HG03108 (cell line): ENCODE data around the gene CBX2.
A peak's percentile ranks its signal among the peaks of the same experiment; 100 is the strongest.
"Not testable (repeated sequence)": the region's sequence is repeated elsewhere in the genome, so short reads cannot be mapped to it uniquely, and the experiment has no call there.

Source experiments
- ATAC-seq: cut with Tn5 transposase; IDR thresholded peaks from one replicate; pipeline ENCODE4 v1.9.1; 2021; ENCODE audit warnings: moderate library complexity; ENCODE audit not compliant: unreplicated experiment

The CBX2 gene

DNA sequence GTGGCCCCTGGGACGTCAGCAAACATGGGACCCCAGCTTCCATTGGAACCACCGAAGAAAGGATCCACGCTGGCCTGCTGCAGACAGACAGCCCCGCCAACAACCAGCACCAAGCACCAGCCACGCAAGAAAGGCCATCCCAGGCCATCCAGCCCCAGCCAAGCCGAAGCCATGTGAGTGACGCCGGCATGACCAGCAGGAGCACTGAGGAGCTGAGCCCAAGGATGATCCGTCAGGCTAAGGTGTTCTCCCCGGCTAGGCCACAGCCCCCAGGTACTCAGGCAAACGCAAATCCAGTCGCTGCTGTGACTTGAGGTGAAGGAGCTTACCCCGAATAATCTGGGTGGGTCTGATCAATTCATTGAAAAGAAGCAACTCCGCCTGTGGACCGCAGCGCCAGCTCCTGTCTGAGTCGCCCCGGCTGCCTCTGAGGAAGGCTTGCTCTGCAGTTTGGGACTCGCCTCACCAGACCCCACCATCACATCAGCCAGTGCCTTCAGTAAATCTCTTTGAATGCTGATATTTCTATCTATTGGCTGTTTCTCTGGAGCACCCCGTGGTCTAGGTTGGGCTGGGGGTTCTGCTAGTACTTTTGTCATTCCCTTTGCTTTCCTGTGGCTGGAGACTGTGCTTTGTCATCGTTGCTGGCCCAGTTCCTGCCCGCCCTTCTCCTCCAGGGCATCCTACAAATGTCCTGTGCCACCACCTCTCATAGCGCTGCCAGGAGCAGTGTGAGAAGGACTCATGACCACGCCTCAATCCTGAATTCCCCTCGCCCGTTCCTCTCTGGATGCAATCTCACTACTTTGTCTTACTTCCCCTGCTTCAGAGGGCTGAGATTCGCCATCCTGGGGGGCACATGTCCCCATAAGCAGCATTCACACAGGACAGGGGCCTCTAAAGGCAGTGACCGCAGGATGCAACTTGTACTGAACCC lies 8.1 kb upstream of the CBX2 start:
- no peak for ATAC-seq

DNA sequence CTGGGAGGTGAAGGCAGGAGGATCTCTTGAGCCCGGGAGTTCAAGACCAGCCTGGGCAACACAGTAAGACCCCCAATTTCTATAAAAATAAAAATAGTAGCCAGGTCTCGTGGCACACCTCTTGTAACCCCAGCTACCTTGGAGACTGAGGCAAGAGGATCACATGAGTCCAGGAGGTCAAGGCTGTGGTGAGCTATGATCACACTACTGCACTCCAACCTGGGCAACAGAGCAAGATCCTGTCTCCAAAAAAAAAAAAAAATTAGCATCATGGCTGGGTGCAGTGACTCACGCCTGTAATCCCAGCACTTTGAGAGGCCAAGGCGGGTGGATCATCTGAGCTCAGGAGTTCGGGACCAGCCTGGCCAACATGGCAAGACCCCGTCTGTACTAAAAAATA lies 6.7 kb upstream of the CBX2 start:
- ATAC-seq = no peak

DNA sequence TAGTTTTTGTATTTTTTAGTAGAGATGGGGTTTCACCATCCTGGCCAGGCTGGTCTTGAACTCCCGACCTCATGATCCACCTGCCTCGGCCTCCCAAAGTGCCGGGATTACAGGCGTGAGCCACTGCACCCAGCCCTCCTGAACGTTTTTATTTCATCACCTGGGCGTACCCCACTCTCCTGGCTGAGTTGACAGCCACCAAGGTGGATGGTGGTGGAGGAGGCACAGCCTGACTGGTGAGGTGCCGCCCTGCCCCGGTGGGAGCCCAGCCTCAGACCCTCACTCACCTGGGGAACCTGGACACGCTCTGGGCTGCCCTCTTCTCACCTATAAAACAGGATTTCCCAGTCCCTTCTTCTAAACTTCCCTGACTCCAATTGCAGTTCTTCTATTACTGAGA lies 5.2 kb upstream of the CBX2 start:
- ATAC-seq = not testable (repeated sequence)

DNA sequence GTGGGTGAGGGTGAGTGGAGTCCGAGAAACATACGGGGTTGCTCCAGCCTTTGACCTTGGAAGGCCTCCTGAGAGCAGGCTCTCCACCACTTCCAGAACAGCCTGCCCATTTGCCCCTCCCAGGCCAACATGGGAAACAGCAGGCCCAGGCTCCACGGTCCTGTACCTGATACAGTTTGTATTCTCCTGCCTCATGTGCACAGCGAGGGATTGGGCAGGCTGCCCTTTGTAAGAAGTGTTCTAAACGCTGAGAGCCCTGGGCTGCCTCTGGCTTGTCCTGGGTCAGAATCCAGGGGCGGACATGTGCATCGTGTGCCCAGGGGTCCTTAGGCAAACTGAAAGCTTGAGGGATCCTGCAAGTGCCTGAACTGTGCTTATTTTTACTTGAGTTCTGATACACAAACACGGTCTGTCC lies 3.4 kb upstream of the CBX2 start:
- no peak for ATAC-seq

DNA sequence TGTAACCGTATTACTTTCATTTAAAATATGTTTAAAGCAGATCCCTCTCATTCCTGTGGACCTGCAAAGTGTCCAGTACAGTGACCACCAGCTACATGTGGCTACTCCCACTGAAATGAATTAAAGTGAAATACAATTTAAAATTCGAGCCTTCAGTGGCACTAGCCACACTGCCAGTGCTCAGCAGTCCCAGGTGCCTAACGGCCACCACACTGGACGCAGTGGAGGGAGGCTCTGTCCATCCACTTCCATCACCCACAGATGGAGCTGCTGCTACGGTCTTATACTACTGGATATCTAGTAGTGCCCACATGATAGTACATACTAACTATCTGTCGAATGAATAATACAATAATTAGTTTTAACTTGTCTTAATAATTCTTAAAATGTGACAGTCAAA lies 2.3 kb upstream of the CBX2 start:
- no peak for ATAC-seq

DNA sequence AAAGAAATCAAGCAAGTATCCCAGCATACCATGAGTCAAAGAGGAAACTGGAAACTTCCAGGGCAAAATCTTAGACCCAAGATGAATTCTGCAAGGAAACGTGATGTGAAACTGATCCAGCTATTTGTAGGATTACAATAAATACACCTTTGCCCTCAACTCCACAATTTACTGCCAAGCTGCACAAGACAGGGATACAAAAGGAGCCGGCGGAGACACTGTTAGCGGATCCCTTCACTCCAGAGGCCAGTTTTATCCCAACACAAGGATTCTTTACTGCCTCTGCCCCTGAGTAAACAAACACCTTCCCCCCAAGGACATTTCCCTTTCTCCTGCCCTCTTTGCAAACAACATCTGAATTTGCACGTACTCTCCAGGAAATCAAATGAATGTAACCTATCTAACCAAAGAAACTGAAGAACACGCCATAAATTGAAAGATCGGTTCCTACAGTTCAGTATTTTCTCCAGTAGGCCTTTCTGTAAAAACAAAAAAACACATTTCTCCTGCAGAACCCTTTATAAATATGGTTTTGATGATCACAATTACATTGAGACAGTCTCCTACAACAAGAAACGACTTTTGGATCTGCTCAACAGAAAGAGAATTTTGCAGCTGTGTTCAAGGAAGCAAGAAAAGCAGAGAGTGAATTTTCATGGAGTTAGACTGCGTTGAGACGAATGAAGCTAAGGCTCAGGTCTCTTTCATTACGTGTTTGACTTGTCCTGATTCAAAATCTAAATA lies 1.4 kb upstream of the CBX2 start:
- no peak for ATAC-seq

DNA sequence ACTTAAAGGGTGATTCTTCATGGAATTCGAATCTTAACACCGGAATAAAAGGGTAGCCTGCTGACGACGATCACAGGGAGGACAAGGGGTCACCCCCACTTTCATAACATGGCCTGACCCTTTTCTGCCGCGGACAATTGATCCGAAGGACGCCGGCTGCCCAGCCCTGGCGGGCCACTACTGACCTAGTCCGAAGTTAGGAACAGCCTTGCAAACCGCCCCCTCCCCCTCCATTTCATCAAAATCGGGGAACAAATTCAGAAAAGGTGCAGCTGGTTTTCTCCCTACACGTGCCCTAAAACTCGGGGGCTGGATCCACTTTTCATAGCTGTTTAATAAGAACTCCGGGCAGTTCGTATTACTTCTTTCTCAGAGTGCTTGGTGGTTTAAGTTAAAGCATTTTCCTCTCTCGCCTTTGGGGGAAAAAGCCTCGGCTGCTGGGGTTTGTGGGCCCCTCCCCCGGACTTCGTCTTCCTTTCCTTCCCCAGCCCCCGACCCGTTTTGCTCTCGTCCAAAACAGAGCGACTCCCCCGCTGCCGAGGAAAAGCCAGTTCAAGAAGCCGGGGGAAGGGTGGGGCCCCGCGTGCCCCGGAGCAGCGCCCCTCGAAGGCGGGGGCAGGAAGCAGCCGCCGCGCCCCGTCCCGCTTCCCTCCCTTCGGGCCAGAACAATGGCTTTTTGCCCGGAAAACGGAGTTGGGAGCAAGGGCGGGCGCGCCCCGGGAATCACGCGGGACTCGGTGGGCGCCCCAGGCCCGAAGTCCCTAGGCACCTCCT lies 641 bp upstream of the CBX2 start:
- no peak for ATAC-seq

DNA sequence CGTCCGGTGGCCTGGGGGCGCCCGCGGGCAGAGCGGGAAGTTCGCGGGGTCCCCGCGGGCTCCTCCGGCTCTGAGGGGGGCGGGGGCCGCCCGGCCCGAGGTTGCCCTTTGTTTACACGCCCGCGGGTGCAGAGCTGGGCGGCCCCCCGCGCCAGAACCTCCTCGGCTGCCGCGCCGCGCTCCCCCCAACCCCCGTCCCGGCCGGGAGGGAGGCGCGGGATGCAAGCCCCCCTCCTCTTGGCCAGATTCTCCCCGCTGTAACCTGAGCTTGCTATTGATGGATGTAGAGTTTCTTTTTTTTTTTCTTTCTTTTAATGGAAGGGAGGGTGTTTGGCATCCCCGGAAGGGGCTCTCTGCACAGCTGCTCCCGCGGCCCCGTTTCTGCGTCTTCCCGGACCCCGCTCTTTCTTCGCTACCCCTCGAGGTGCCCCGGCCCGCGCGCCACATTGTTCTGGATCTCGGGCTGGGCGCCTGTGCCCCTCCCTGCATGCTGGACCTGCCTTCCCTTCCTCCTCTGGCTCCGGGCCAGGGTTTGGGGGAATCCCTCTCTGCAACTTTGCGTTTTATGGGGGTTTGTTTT lies 646 bp downstream of the CBX2 start:
- ATAC-seq = peak; percentile 16

DNA sequence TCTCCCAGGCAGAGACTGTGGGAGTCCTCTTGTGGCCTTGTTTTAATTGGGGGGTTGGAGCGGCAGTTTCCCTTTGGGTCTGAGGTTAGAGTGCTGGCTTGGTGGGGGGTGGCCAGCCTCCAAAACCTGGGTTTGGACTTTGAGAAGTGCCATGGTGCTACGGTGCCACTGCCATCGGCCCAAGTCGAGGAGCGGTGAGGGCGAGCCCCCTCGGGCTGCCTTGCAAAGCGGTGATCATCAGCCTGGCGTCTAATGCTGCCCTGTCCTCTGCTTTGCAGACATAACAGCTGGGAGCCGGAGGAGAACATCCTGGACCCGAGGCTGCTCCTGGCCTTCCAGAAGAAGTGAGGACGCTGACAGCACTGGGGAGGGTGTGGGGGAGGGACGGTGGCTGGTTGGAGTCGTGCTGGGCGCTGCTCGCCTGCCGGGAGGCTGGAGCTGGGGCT lies 1.2 kb downstream of the CBX2 start:
- ATAC-seq = no peak

DNA sequence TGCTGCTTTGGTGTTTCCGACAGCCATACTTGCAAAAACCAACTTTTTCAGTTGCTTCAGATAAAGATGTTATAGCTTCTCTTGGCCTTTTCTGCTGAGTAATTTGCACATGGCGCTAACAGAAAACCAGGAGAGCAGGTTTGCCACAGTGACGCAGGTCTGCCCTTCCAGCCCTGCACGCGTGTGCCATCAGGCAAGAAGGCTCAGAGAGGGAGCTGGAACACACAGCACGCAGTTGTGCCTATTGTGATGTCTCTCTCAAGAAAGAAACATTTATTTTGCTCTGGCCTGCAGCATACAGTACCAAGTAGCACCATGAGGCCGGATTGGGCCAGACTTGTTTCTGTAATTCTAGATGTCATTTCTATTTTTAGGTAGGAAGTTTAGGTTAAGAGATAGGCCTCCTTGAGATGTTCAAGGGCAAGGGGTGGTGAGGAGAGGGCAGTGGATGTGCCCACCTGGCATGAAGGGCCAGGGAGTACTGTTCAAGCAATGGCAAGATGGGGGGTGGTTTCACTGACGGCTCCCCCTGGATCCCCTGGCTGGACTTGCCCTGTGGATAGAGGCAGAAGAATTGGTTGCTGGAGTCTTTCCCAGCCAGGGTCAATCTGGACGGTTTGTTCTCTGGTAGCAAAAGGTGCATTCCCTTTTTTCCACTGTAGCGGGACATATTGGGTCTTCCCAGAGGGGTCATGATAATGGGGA lies 1.9 kb downstream of the CBX2 start:
- no peak for ATAC-seq

DNA sequence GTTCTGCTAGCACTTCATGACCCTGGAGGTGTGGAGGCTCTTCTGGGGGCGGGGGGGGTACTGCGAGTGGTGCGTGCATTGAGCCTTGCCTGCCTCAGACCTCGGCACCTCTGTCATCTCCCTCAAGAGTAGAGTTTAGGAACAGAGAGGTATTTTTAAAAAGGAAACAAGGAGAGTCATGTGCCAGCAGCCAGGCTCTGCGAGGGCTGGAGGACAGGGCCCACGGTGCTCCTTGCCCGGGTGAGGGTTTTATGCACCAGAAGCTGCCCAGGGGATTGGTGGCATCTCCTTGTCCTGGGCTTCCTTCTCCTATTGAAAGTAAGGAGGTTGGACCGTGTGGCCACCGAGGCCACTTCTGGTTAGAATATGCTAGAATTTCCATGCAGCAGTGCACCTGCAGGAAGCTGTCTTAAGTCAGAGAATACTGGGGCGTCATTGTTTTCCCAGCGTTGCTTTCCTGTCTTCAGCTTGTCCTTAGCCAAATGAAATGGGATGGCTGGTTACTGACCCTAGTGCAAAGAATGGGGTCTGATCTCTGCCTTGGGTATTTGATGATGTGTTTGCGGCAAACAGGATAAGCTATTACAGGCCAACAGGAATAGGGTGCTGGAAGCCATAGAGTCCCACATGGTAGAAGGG lies 3.2 kb downstream of the CBX2 start:
- ATAC-seq = no peak

DNA sequence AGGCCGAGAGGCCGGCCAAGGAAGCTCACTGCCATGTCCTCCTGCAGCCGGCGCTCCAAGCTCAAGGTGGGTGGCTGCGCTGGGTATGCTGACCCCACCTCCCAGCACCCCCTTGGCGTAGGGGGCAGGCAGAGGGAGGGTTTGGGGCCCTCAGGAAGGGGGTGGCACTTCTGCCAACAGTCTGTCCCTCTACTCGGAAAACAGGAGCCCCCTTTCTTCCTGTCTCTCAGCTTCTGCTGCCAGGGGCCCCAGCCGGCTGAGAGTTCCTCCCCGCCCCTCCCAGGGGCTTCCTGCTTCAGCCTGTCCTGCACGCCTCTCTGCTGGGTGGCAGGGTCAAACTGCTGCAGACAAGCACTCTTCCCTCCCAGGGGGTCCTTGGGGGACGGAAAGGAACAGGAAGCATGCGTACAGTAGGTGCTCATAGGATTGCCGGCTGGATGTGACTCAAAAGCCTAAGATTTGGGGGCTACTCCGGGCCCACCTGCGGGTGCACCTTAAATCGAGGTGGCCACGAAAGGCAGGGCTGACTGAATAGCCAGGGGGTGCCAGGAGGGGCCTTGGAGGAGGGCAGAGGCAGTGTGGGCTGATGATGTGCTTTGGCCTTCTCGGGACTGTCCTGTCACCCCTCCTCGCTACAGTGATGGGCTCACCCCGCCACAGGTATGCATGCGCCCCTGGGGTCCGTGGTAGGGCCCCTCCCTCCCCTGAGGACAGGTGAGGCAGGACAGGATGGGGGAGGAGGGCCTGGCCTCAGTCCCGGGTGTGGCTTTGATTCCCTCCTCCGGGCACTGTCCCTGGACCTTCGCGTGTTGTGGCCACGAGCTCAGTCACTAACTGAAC lies 4.0 kb downstream of the CBX2 start:
- no peak for ATAC-seq

DNA sequence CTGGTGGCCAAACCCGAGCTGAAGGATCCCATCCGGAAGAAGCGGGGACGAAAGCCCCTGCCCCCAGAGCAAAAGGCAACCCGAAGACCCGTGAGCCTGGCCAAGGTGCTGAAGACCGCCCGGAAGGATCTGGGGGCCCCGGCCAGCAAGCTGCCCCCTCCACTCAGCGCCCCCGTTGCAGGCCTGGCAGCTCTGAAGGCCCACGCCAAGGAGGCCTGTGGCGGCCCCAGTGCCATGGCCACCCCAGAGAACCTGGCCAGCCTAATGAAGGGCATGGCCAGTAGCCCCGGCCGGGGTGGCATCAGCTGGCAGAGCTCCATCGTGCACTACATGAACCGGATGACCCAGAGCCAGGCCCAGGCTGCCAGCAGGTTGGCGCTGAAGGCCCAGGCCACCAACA lies 5.9 kb downstream of the CBX2 start:
- ATAC-seq = no peak

DNA sequence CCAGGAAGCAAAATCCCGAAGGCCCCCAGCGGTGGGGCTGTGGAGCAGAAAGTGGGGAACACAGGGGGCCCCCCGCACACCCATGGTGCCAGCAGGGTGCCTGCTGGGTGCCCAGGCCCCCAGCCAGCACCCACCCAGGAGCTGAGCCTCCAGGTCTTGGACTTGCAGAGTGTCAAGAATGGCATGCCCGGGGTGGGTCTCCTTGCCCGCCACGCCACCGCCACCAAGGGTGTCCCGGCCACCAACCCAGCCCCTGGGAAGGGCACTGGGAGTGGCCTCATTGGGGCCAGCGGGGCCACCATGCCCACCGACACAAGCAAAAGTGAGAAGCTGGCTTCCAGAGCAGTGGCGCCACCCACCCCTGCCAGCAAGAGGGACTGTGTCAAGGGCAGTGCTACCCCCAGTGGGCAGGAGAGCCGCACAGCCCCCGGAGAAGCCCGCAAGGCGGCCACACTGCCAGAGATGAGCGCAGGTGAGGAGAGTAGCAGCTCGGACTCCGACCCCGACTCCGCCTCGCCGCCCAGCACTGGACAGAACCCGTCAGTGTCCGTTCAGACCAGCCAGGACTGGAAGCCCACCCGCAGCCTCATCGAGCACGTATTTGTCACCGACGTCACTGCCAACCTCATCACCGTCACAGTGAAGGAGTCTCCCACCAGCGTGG lies 6.5 kb downstream of the CBX2 start:
- no peak for ATAC-seq

DNA sequence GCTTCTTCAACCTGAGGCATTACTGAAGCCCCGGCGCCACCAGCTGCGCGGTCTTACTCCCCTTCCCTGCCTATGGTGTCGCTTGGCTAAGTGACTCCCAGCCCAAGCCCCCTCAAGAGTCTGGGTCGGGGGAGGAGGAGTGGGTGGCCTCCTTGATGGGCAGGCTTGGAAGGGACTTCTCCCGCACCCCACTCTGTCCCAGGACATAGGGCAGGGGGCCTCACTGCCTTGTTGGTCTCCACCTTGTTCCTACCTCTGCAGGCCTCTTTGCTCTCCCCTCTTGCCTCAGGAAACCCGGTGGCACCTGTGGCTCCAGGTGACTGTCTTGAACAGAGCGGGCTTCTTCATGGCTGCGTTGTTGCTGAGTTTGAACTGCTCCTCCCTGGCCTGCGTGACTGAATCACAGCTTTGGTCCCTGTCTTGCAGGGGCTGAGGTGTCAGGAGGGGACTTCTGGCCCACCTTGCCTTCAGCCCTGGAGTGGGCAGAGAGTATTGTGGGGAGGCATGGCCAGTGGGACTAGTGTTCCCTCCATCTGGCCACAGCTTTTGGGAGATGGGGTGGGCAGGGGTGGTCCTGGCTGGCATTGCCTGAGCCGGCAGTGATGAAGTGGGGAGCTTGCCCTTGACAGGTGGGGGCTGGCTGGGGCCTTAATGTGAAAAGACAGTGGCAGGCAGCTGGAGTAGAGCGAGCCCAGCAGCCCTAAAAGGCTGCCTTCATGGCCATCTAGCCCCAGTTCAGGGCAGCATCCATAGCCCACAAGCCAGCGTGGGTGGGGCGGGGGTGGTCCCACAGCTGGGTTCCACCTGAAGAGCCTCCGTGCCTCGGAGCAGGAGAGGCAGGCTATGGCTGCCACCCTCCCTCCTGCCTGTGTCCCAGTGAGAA lies 7.3 kb downstream of the CBX2 start:
- no peak for ATAC-seq

DNA sequence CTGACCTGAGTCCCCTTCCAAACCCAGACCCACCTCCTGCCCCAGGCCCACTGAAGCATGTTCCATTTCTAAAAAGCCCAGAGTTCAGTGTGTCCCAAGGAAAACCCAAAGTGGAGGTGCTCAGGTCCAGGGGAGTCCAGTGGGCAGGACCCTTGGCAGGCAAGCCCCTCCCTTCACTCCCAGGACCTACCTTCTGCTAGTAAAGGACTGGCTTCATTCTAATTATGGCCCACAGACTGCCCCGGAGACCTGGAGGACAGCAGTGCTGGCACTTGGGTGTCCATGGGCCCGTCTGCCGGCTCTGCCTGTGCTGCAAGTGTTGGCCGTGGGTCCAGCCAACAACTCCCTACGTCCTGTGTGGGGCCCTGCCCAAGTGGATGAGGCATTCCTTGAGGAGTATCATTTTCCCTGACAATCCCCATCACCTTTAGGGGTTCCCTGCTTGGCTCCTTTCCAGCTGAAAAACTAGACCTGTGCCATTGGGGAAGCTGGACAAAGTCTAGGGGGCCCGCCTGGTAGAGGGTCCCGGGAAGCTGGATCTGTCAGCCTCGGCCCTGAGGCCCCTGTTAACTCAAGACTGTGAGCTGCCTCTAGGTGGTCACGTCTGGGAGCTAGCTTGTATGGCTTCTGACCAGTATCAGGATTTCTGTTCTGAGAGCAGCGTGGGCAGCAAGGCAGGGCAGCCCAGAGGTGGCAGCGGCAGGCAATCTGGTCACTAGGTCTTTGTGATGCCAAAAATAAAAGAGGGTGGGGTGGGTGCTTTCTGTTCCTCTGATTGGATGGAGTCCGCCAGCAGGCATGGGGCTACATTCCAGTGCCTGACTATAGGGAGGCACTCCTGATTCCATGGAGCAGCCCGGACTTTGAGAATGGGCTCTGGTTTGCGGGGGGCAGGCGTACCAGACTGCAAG lies 8.2 kb downstream of the CBX2 start:
- no peak for ATAC-seq
